GM18499 (cell line): Measurements from ENCODE around the gene PDXDC1.
"Not testable (repeated sequence)": the region's sequence is repeated elsewhere in the genome, so short reads cannot be mapped to it uniquely, and the experiment has no call there.

ENCODE experiments used
- ATAC-seq: cut with Tn5 transposase; IDR thresholded peaks from one replicate; pipeline ENCODE4 v1.9.1; 2021; ENCODE audit warnings: moderate number of reproducible peaks; ENCODE audit not compliant: insufficient read depth, unreplicated experiment

Gene PDXDC1

GRCh38 chr16:15144781-15145417 is 170.1 kb downstream of the PDXDC1 start:
- not testable (repeated sequence) for ATAC-seq

- ATAC-seq, result not testable (repeated sequence)
These were observed 170.8 kb downstream of the PDXDC1 start for GRCh38 chr16:15145418-15146263.

DNA sequence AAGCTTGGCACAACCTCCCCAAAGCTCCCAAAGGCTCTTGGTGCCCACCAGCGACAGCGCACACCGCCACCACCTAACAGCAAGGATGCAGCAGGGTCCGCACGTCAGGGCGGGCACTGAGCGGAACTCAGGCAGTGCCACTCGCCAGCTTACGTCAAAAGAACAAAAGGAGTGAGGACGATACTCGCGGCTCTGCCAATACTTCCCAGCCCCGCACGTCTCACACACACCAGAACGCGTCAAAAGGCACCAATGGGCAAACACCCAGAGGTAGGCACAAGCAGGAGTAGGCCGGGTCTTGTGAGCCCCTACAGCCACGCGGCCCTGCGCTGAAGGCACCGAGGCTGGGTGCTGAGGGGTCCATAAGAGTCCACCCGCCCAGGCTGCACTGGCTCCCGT is 171.4 kb downstream of the PDXDC1 start:
- not testable (repeated sequence) for ATAC-seq

DNA sequence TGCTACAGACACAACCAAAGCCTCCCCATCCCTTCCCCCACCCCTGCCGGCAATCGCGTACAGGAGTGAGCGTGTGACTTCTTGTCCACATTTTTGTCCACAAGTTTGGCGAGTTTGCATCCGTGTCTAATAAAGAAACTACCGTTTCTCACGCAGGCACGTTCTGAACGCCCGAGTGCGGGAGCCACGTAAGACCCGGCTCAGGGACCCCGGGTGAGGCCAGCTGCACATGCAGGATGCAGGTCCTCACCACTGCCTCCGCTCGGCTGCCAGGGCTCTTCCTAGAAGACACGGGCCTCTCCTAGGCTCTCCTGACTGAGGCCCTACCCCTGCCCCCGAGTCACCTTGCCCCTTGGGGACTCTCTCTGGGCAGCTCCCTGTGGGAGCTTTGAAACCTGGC is 174.0 kb downstream of the PDXDC1 start:
- ATAC-seq, result not testable (repeated sequence)

DNA sequence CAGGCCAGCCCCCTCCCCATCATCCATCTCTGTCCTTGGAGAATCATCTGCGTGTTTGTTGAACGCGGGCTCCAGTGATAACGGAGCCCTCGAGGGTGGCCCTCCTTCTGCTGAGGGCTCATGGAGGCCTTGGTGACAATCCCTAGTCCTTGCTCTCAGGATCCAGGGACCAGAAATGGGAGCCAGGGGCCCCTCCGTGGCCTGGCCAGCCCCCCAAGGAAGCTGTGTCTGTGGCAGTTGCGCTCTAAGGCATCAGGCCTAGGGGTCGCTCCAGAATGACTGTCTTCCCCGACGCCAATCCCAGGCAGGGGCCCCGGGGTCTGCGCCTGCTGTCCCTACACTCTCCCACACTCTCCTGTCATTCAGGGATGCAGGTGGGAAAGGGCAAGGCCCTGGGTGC is 174.4 kb downstream of the PDXDC1 start:
- ATAC-seq, result not testable (repeated sequence)

DNA sequence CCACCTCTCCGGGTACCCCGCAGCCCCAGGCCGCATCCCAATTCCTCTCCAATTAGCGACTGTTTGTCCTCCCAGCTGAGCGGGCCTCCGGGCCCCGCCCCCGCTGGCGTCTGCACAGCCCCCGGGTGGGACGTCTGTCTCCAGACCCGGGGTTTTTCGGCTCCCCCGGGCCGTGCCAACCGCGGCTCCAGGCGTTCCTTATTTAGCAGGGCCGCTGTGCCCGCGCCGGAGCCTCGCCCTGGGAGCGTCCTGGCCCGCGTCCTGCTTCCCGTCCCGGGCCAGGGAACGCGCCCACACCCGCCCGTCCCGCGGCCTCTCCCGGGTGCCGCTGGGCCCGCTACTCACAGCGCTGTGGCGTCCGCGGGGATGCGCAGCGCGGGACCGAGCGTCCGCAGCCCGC is 179.2 kb downstream of the PDXDC1 start:
- not testable (repeated sequence) for ATAC-seq

DNA sequence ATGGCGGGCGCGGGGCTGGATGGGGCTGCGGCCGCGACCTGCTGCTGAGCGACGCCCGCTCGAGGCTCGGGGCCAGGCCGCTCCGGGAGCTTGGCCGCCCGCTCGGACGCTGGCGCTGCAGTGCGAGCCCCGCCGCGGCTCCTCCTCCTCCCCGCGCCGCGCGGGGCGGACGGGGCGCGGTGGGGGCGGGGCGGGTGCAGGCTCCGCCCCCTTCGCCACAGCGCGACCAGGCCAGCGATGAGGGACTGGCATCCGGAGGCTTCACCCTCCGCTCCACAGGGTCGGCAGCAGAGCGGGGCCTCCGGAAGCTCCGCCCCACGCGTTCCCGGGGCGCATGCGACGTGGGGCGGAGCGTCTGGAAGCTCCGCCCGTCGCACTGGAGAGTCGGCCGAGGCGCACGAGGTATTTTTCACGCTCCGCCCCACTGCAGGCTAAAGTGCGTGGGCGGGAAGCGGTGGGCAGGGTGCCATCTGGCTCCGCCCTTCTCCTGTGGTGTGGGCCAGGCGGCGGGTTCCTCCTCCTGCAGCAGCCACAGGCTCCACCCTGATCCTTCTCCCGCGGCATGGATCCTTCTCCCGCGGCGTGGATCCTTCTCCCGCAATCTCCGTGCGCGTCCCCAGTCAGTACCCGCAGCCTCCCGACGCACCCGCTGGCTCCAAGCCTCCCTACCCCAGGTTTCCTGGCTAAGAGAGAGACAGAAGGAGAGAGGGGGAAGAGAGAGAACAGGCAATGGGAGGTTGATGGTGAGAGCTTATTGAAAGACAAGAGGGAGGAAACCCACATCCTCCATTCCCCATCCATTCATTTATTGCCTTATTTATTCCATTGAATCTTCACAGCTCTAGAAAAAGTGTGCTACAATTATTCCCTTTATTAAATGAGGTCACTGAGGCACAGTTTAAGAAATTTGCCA is 180.1 kb downstream of the PDXDC1 start:
- not testable (repeated sequence) for ATAC-seq

DNA sequence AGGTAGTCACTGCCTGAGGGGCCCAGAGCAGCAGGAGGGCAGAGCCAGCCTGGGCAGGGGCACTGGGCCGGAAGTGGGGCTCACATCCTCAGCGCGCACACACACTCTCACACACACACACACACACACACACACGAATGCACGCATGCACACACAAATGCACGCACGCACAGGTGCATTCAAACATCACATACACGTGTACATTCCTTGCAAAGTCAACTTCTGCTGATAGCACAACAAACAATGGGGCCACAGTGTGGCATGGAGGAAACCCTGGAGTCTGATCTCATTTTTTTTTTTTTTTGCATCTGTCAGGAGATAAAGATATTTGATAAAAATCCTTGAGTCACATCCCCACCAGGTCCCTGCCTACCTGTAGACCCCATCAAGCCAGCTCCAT is 182.8 kb downstream of the PDXDC1 start:
- ATAC-seq, result not testable (repeated sequence)

DNA sequence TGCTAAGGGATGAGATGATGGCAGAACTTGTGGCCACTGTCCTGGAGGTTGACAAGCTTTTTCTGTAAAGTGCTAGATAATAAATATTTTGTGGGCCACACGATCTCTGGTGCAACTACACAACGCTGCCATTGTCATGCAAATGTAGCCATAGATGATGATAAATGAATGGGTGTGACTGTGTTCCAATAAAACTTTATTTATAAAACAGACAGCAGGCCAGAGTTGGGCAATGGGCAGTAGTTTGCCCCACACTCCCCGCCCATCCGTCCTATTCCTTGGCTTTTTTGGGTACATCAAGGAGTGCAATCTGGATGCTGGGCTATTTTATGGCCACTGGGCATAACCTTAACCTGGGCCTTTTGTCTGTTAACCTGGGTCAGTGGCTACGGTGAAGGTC is 184.8 kb downstream of the PDXDC1 start:
- not testable (repeated sequence) for ATAC-seq

- ATAC-seq, result not testable (repeated sequence)
These were observed 185.7 kb downstream of the PDXDC1 start for GRCh38 chr16:15160571-15160970.

- ATAC-seq, result not testable (repeated sequence)
These were observed 188.2 kb downstream of the PDXDC1 start for GRCh38 chr16:15163055-15163454.

DNA sequence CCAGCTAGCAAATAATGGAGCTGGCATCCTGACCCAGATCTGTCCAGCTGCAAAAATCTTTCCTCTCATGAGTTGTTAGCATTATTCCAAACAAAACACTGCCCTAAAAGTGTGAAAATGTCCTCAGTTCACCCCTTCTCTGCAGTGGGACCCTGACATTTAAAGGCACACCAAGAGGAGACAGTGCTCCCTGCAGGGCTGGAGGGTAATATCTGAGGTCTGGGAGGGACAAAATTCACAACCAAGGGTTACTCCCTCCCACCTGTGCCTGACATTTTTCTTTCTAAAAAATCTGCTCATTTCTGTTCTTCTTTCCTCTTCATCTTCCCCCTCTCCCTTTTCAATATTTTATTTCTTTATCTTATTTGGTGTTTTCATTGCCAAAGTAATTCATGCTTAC is 191.4 kb downstream of the PDXDC1 start:
- ATAC-seq, result not testable (repeated sequence)

DNA sequence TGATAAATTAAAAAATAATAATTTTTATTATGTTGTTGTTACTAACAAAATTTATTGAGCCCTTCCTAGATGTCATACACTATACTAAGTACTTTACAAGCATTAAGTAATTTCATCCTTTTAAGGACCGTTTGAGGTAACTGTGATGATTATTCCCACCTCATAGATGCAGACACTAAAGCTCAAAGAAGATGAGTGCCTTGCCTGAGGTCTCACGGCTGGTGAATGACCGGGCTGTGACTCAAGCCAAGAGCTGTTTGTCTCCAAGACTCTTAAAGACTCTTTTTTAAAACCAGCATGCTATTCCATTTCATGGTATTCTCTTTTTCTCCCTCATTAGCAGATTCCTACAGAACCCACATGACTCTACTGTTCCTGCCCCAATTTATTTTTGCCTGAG is 193.5 kb downstream of the PDXDC1 start:
- ATAC-seq, result not testable (repeated sequence)

DNA sequence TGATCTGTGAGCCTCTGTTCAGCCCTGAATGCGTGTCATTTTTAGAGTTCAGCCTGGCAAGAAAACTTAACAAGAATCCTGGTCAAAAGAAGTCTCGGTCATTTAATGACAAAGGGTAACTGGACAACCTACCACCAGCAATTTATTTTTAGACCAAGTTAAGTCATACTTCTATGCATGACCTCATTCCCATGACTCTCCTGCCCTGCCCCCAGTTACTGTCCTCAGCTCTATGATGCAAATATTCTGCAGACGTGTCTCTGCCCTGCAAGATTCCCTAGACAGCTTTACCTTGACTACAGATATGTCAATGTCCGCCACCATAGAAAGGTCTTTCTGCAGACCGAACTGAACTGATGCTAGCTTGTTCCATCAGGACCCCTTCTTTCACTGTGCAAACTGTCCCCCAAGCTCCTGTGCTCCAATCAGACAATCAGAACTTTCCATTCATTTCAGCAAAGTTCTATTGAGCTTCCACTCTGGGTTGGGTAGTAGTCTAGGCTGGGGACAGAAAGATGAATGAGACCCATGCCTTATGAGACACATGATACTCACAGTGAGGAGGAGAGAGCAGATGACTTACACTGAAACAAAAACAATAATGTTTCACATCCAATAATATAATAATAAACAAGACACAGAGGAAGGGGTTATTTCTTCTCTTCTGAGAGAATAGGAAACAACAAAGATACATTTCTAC is 194.3 kb downstream of the PDXDC1 start:
- not testable (repeated sequence) for ATAC-seq

- not testable (repeated sequence) for ATAC-seq
These were observed 205.1 kb downstream of the PDXDC1 start for GRCh38 chr16:15179909-15180308.

GRCh38 chr16:15180946-15181345 is 206.1 kb downstream of the PDXDC1 start:
- not testable (repeated sequence) for ATAC-seq

- not testable (repeated sequence) for ATAC-seq
These were observed 209.2 kb downstream of the PDXDC1 start for GRCh38 chr16:15184000-15184399.
